ENCODE data around the gene HSPA12B.

GRCh38 chr20:3721912-3722311 is 10.6 kb upstream of the HSPA12B start:
- TF ChIP-seq CTCF (IDR thresholded peaks at IDR 0.05; ENCODE audit: low read length) (no peak), EZH2 (IDR thresholded peaks at IDR 0.05; ENCODE audit: borderline replicate concordance, low read length) (no peak)
